Stimulated activated naive CD8-positive, alpha-beta T cell treated with anti-CD3 and anti-CD28 coated beads, Interleukin-15, Interleukin-2, amounts not matched to agents 100 U/mL and 50 U/mL, for 24 hours (primary cell): ENCODE results near the gene RGS12.

Experiments
- ATAC-seq: fragments of 150-1000 bp; cut with Tn5 transposase; one replicate; pipeline ENCODE4 v1.10.0; 2021
- DNase-seq: peaks from one replicate; pipeline ENCODE4 v3.0.0; 2021

RGS12 gene

DNA sequence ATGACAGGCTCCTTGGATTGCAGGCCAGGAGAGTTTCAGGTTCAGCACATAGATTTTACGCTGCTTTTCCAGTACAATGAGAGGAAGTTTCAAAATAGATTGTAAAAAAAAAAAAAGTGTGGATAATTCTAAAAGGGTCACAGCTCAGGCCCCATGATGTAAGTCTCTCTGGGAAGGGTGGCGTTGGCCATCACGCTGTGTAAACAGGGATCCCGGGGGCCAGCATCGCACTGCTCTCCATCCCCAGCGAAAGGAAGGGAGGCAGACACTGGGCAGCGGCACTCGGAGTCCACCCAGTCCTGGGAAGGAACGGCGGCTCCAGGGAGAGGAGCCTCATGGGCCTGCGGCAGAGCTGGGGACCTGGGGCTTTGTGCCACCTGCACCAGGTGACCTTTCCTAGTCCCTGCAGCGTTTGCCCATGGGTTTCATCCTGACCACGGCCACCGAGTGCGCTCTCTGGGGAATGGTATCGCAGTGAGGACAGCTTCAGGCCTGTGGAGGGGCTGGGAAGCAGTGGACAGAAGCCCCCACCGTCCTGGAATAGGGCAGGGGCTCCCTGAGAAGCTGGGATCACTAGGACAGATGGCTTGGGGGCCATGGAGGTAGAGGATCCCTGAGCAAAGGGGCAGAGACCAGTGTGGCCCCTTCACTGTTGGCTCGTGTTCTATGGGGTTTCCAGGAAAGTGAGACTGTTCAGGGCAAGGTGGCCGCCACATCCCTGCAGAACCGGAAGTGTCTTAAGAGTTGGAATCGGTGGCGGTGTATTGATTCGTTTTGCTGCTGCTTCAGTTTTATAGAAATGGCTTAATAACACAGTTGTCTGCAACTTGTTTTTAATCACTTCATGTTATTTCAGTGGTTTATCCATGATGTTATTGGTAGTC lies 38.9 kb downstream of the RGS12 start:
- DNase-seq, result no peak
- ATAC-seq, result no peak

DNA sequence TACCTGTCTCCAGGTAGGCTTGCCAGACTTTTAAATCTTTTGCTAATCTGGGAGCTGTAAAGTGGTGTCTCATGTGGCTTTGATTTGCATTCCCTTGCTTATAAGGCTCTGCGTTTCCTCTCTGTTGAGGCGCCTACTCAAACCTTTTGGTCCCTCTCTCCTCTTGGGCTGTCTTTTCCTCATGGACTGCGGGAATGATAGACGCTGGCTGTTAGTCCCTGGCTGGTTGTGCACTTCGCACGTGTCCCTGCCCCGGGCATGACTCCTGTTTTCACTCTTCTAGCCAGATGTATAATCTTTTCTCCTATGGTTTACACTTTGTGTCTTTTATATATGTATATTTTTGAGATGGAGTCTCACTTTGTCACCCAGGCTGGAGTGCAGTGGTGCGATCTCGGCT lies 39.7 kb downstream of the RGS12 start:
- DNase-seq (no peak), ATAC-seq (no peak)

- no peak for DNase-seq
Measured at GRCh38 chr4:3334316-3334715, 41.5 kb downstream of the RGS12 start.

GRCh38 chr4:3335385-3335784 lies 42.6 kb downstream of the RGS12 start:
- ATAC-seq (no peak), DNase-seq (no peak)

More at GRCh38 chr4:3334316-3334715, 41.5 kb downstream of the RGS12 start:
- ATAC-seq, result no peak

- no peak for DNase-seq
- ATAC-seq, result no peak
Measured at GRCh38 chr4:3335982-3336381, 43.2 kb downstream of the RGS12 start.

- no peak for DNase-seq
- ATAC-seq, result no peak
Measured at GRCh38 chr4:3336382-3337356, 43.8 kb downstream of the RGS12 start.

- DNase-seq (no peak), ATAC-seq (no peak)
Measured at GRCh38 chr4:3337357-3337732, 44.5 kb downstream of the RGS12 start.

DNA sequence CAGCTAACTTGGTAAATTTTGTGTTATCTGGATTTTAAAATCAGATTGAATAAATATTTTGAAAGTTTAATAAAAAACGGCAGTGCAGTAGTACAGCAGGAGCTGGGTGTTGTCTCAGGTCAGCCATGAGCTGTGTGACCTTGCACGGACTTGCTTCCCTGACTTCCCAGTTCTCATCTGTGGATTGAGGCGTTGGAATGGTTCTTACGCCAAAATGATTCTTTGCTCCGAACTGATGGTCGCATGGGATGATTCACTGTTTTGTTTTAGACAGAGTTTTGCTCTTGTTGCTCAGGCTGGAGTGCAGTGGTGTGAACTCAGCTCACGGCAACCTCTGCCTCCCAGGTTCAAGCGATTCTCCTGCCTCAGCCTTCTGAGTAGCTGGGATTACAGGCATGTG lies 45.0 kb downstream of the RGS12 start:
- DNase-seq (no peak), ATAC-seq (no peak)

GRCh38 chr4:3338321-3338838 lies 45.6 kb downstream of the RGS12 start:
- DNase-seq (no peak), ATAC-seq (no peak)

DNA sequence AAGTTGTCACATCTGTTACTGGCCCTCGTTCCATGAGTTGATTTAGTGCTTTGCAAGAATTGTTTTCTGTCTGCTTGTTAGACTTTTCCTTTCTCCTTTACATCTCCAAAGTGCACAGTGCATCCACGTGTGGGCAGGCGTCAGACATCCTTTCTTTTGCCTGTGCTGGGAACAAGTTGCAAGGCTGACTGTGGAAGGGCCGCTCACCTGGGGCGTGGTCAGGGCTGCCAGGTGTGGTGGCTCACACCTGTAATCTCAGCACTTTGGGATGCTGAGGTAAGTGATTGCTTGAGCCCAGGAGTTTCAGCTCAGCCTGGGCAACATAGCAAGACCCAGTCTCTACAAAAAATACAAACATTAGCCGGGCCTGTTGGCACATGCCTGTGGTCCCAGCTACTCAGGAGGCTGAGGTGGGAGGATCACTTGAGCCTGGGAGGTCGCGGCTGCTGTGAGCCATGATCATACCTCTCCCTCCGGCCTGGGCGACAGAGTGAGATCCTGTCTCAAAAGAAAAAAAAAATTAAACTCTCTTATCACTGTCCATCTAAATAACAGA lies 46.2 kb downstream of the RGS12 start:
- no peak for ATAC-seq
- DNase-seq, result no peak

DNA sequence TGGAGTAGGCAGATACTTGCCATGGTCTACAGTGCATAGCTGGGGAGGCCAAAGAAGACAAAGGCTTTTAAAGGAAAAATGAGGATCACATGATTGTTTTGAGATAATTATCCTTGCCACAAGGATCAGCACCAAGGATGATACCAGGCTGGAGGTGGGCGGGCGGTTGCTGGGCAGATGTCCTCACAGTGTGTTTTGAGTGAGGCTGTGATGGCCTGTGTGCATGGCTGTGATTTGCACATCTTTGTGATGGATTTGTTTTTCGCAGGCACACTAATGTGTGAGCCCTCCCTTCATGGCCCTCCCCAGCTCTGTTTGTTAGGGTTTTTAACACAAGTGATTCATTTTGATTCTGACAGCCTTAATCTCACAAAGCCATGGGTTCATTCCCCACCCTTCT lies 46.8 kb downstream of the RGS12 start:
- ATAC-seq (no peak), DNase-seq (no peak)

DNA sequence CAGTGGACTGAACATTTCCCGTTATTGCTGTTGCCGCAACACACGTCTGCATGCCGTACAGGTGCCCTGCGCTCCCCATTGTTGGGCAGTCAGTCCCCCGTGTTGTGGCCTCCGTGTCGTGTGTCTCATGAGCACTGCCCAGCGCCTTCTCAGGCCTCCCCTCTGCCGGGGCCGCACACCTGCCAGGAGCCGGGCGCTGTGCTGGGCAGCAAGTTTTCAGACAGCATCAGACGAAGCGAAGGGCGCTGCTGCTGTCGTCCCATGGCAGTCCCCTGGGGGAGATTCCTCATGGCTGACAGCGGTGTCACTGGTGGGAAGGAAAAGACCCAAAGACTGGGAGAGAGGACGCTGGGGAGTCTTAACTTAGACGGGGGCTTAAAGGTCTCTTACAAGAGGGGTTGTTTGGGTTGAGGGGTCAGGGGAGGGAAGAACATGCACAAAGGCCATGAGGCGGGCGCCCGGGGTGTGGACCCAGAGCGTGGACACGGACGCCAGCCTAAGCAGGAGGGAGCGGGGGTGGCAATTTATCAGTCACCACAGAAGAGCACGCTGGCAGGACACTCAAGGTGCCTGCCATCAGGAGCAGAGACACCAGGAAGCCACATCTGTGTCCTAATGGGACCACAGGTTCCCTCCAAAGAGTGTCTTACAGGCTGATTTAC lies 47.3 kb downstream of the RGS12 start:
- ATAC-seq (no peak), DNase-seq (no peak)

GRCh38 chr4:3340700-3341083 lies 47.9 kb downstream of the RGS12 start:
- no peak for DNase-seq
- no peak for ATAC-seq

DNA sequence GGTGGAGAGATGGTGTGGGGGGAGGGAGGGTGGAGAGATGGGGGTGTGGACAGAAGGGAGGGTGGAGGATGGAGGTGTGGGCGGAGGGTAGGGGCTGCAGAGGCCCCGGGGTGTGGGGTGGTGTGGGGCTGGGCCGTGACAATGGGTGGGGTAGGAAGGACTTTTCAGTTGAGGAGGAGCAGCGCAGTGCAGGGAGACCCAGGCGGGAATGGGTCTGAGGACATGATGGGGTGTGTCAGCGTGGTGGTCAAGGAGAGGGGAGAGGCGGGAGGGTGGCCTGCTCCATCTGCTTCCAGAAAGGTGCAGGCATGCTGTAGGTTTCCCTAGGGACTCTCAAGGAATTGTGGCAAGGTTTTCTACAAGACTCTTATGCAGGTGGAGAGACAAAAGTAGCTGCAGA lies 48.9 kb downstream of the RGS12 start:
- no peak for DNase-seq

GRCh38 chr4:3342182-3342854 lies 49.5 kb downstream of the RGS12 start:
- ATAC-seq (peak; percentile 68), DNase-seq (no peak)

More for the DNA sequence above, 48.9 kb downstream of the RGS12 start:
- no peak for ATAC-seq
